WTC11 (cell line): ENCODE data around the gene SLC46A1. TPM values are rescaled to one million over a fixed set of nuclear protein-coding genes. Genes with fewer than 3 reads are reported as not detected.

Source experiments
- ATAC-seq: fragments of 200-7000 bp; cut with Tn5 transposase; 2 replicates; pipeline ENCODE4 v1.10.0; 2021; ENCODE audit warnings: mild to moderate bottlenecking, moderate library complexity
- CTCF ChIA-PET: fragments of 300-600 bp; sonication (Branson Sonifier 250); formaldehyde crosslinking; loops from one replicate; lab custom pipeline; 2021; ENCODE audit warnings: antibody characterized with exemption; lab: Charles Lee
- POLR2A ChIA-PET: fragments of 350-600 bp; sonication (Branson Sonifier 250); formaldehyde crosslinking; loops from one replicate; lab custom pipeline; 2021; ENCODE audit warnings: antibody characterized with exemption; lab: Charles Lee
- DNase-seq: peaks from one replicate; pipeline ENCODE4 v3.0.0; 2021; ENCODE audit warnings: low spot score
- H3K27ac Mint-ChIP-seq: 2 replicates; pipeline ENCODE4 v1.8.0; 2021; ENCODE audit warnings: mixed read lengths
- H3K27me3 Mint-ChIP-seq: 2 replicates; pipeline ENCODE4 v1.8.0; 2021; ENCODE audit warnings: low read depth, mild to moderate bottlenecking, moderate library complexity, mixed read lengths
- H3K36me3 Mint-ChIP-seq: 2 replicates; pipeline ENCODE4 v1.8.0; 2021; ENCODE audit warnings: mixed read lengths
- H3K4me1 Mint-ChIP-seq: 2 replicates; pipeline ENCODE4 v1.8.0; 2022; ENCODE audit warnings: mixed read lengths
- H3K4me3 Mint-ChIP-seq: 2 replicates; pipeline ENCODE4 v1.8.0; 2021; ENCODE audit warnings: mild to moderate bottlenecking, moderate library complexity, mixed read lengths
- H3K9me3 Mint-ChIP-seq: 2 replicates; pipeline ENCODE4 v1.8.0; 2021; ENCODE audit warnings: mixed read lengths
- ATF1 ChIP-seq: sonication (generic); formaldehyde crosslinking; IDR thresholded peaks from 2 replicates; pipeline ENCODE4 v1.8.1; 2023; ENCODE audit warnings: mild to moderate bottlenecking, moderate library complexity, missing genetic modification reagents
- EMX1 ChIP-seq: fragments of 250-450 bp; sonication (Bioruptor Pico); IDR thresholded peaks from 2 replicates; pipeline ENCODE4 v1.8.0; 2021; ENCODE audit warnings: mild to moderate bottlenecking
- FOXK1 ChIP-seq: sonication (generic); formaldehyde crosslinking; IDR thresholded peaks from 2 replicates; pipeline ENCODE4 v1.8.0; 2022; ENCODE audit warnings: mild to moderate bottlenecking, moderate library complexity, missing genetic modification reagents
- HMGA2 ChIP-seq: fragments of 250-450 bp; sonication (Bioruptor Pico); IDR thresholded peaks from 2 replicates; pipeline ENCODE4 v1.4.0; 2021; ENCODE audit warnings: mild to moderate bottlenecking, moderate library complexity
- MYBL2 ChIP-seq: sonication (generic); formaldehyde crosslinking; IDR thresholded peaks from 2 replicates; pipeline ENCODE4 v1.8.1; 2023; ENCODE audit warnings: mild to moderate bottlenecking, moderate library complexity, missing genetic modification reagents
- NR1H2 ChIP-seq: sonication (generic); formaldehyde crosslinking; IDR thresholded peaks from 2 replicates; pipeline ENCODE4 v1.9.0; 2021; ENCODE audit warnings: mild to moderate bottlenecking, moderate library complexity, missing genetic modification reagents
- OVOL2 ChIP-seq: fragments of 250-450 bp; sonication (Bioruptor Pico); IDR thresholded peaks from 2 replicates; pipeline ENCODE4 v1.9.0; 2021; ENCODE audit warnings: mild to moderate bottlenecking, borderline replicate concordance
- SMAD4 ChIP-seq: sonication (generic); formaldehyde crosslinking; IDR thresholded peaks from 2 replicates; pipeline ENCODE4 v1.8.0; 2022; ENCODE audit warnings: mild to moderate bottlenecking, missing genetic modification reagents
- SOX15 ChIP-seq: fragments of 250-450 bp; sonication (Bioruptor Pico); IDR thresholded peaks from 2 replicates; pipeline ENCODE4 v1.9.0; 2021; ENCODE audit warnings: mild to moderate bottlenecking
- TCF7 ChIP-seq: sonication (generic); formaldehyde crosslinking; IDR thresholded peaks from 2 replicates; pipeline ENCODE4 v1.8.0; 2022; ENCODE audit warnings: mild to moderate bottlenecking, low read depth, missing genetic modification reagents, moderate library complexity
- TP53 ChIP-seq: sonication (generic); formaldehyde crosslinking; IDR thresholded peaks from 2 replicates; pipeline ENCODE4 v1.8.1; 2023; ENCODE audit warnings: mild to moderate bottlenecking, missing genetic modification reagents
- ZNF396 ChIP-seq: fragments of 250-450 bp; sonication (Bioruptor Pico); IDR thresholded peaks from 2 replicates; pipeline ENCODE4 v1.8.0; 2021; ENCODE audit warnings: mild to moderate bottlenecking, moderate library complexity, borderline replicate concordance
- total RNA-seq: library from RNA; stranded (reverse); gene quantifications from 3 replicates; pipeline ENCODE4 v1.2.3, GENCODE V29; 2021
- TF ChIP-seq, protein P1 (sequence below): sonication (generic); formaldehyde crosslinking; IDR thresholded peaks from 2 replicates; pipeline ENCODE4 v1.8.1; 2022; ENCODE audit warnings: mild to moderate bottlenecking, missing genetic modification reagents, moderate library complexity, borderline replicate concordance
- TF ChIP-seq, protein P2 (sequence below): sonication (generic); formaldehyde crosslinking; IDR thresholded peaks from 2 replicates; pipeline ENCODE4 v1.8.0; 2022; ENCODE audit warnings: missing genetic modification reagents
- TF ChIP-seq, protein P3 (sequence below): fragments of 250-450 bp; sonication (Bioruptor Pico); IDR thresholded peaks from 2 replicates; pipeline ENCODE4 v1.9.0; 2021; ENCODE audit warnings: mild to moderate bottlenecking, borderline replicate concordance
- TF ChIP-seq, protein P4 (sequence below): fragments of 250-450 bp; sonication (Bioruptor Pico); IDR thresholded peaks from 2 replicates; pipeline ENCODE4 v2.1.2; 2022; ENCODE audit warnings: mild to moderate bottlenecking, moderate library complexity
- TF ChIP-seq, protein P5 (sequence below): sonication (generic); formaldehyde crosslinking; IDR thresholded peaks from 2 replicates; pipeline ENCODE4 v1.8.1; 2022; ENCODE audit warnings: low read depth, missing genetic modification reagents, borderline replicate concordance

SLC46A1 gene
- total RNA-seq, 1 experiment from 2014 or later = 6.7 TPM

DNA sequence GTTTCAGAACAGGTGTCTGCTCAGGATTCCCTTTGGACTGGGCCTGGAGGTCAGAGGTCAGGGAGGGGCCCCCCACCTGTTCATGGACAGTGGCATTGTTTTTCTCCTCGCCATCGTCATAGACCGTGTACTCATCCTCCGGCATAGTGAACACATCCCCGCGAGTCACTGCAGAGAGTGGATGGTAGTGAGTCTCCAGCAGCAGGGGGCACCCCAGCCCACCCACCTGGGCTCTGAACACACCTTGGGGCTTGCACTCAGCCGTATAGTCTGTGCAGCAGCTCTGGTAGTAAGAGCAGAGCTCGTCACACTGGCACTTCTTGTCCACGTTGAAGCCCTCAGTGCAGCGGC, 36.4 kb downstream of the SLC46A1 start:
- no peaks in the 10 kb centered on the region for H3K36me3 Mint-ChIP-seq
- CTCF ChIA-PET = interaction anchor here (0.6 to 2.4 kb wide), 7 partner anchors 11 to 51 kb away, joined by 3 to 19 read pairs (median 6); partner anchors contain the start of genes IFT20, POLDIP2, SLC46A1 and TNFAIP1
- H3K4me3 Mint-ChIP-seq = no peak overlapping the region
- POLR2A ChIA-PET = interaction anchor here (0.6 kb wide), 1 partner anchor 10 kb away, joined by 7 read pairs; no protein-coding TSS in a partner anchor
- no peak overlapping the region for H3K27ac Mint-ChIP-seq
- ATAC-seq = no peak
- TF ChIP-seq, protein P1, sequence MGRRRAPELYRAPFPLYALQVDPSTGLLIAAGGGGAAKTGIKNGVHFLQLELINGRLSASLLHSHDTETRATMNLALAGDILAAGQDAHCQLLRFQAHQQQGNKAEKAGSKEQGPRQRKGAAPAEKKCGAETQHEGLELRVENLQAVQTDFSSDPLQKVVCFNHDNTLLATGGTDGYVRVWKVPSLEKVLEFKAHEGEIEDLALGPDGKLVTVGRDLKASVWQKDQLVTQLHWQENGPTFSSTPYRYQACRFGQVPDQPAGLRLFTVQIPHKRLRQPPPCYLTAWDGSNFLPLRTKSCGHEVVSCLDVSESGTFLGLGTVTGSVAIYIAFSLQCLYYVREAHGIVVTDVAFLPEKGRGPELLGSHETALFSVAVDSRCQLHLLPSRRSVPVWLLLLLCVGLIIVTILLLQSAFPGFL (CRISPR knock-in tag) = no peak
- TF ChIP-seq EMX1 (CRISPR knock-in tag) (no peak), FOXK1 (CRISPR knock-in tag) (no peak), SMAD4 (CRISPR knock-in tag) (no peak), ZNF396 (CRISPR knock-in tag) (no peak)
- TF ChIP-seq, protein P2, sequence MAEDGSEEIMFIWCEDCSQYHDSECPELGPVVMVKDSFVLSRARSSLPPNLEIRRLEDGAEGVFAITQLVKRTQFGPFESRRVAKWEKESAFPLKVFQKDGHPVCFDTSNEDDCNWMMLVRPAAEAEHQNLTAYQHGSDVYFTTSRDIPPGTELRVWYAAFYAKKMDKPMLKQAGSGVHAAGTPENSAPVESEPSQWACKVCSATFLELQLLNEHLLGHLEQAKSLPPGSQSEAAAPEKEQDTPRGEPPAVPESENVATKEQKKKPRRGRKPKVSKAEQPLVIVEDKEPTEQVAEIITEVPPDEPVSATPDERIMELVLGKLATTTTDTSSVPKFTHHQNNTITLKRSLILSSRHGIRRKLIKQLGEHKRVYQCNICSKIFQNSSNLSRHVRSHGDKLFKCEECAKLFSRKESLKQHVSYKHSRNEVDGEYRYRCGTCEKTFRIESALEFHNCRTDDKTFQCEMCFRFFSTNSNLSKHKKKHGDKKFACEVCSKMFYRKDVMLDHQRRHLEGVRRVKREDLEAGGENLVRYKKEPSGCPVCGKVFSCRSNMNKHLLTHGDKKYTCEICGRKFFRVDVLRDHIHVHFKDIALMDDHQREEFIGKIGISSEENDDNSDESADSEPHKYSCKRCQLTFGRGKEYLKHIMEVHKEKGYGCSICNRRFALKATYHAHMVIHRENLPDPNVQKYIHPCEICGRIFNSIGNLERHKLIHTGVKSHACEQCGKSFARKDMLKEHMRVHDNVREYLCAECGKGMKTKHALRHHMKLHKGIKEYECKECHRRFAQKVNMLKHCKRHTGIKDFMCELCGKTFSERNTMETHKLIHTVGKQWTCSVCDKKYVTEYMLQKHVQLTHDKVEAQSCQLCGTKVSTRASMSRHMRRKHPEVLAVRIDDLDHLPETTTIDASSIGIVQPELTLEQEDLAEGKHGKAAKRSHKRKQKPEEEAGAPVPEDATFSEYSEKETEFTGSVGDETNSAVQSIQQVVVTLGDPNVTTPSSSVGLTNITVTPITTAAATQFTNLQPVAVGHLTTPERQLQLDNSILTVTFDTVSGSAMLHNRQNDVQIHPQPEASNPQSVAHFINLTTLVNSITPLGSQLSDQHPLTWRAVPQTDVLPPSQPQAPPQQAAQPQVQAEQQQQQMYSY = no peak
- TF ChIP-seq, protein P3, sequence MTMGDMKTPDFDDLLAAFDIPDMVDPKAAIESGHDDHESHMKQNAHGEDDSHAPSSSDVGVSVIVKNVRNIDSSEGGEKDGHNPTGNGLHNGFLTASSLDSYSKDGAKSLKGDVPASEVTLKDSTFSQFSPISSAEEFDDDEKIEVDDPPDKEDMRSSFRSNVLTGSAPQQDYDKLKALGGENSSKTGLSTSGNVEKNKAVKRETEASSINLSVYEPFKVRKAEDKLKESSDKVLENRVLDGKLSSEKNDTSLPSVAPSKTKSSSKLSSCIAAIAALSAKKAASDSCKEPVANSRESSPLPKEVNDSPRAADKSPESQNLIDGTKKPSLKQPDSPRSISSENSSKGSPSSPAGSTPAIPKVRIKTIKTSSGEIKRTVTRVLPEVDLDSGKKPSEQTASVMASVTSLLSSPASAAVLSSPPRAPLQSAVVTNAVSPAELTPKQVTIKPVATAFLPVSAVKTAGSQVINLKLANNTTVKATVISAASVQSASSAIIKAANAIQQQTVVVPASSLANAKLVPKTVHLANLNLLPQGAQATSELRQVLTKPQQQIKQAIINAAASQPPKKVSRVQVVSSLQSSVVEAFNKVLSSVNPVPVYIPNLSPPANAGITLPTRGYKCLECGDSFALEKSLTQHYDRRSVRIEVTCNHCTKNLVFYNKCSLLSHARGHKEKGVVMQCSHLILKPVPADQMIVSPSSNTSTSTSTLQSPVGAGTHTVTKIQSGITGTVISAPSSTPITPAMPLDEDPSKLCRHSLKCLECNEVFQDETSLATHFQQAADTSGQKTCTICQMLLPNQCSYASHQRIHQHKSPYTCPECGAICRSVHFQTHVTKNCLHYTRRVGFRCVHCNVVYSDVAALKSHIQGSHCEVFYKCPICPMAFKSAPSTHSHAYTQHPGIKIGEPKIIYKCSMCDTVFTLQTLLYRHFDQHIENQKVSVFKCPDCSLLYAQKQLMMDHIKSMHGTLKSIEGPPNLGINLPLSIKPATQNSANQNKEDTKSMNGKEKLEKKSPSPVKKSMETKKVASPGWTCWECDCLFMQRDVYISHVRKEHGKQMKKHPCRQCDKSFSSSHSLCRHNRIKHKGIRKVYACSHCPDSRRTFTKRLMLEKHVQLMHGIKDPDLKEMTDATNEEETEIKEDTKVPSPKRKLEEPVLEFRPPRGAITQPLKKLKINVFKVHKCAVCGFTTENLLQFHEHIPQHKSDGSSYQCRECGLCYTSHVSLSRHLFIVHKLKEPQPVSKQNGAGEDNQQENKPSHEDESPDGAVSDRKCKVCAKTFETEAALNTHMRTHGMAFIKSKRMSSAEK = no peak
- TF ChIP-seq, protein P4, sequence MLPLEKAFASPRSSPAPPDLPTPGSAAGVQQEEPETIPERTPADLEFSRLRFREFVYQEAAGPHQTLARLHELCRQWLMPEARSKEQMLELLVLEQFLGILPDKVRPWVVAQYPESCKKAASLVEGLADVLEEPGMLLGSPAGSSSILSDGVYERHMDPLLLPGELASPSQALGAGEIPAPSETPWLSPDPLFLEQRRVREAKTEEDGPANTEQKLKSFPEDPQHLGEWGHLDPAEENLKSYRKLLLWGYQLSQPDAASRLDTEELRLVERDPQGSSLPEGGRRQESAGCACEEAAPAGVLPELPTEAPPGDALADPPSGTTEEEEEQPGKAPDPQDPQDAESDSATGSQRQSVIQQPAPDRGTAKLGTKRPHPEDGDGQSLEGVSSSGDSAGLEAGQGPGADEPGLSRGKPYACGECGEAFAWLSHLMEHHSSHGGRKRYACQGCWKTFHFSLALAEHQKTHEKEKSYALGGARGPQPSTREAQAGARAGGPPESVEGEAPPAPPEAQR = no peak
- H3K9me3 Mint-ChIP-seq = no peaks in the 10 kb centered on the region
- DNase-seq = no peak
- peaks cover 33% of the 10 kb centered on the region for H3K27me3 Mint-ChIP-seq
- peaks cover 21% of the 10 kb centered on the region for H3K4me1 Mint-ChIP-seq

DNA sequence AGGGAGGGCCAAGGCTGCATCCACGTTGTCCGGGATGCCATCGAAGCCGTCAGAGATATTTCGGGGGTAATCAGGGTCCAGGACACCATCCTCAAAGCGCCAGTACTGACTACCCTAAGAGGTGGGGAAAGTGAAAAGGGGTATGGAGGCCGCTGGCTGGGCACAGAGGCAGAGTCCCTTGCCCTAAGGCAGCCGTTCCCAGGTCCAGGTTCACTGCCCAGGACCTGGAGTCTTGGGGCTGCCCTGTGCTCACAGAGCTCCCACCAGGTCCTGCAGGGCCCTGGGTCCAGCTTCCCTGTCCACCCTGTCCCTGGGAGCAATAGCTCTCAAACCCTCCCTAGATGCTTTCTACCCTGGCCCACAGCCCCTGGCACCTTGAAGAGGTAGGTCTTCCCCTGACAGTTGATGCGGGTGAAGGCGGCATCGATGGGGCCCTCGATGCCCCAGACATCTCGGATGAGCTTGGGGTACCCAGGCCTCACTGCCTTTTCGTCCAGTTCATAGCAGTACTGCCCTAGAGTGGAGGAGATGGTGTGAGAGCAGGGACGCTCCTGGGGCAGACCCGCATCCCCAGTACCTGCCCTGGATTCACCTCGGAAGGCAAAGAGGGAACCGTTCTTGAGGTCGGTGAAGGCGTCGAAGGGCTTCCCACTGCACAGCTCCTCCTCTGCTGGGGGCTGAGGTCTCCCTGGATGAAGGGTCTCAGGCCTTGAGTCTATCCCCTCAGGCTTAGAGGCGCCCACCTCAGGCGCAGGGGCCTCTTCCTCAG, 36.9 kb downstream of the SLC46A1 start:
- peaks cover 27% of the 10 kb centered on the region for H3K27me3 Mint-ChIP-seq
- ATAC-seq (no peak), DNase-seq (no peak)
- CTCF ChIA-PET = interaction anchor here (1.2 to 2.3 kb wide), 2 partner anchors 33 to 48 kb away, joined by 4 to 19 read pairs; no protein-coding TSS in a partner anchor
- no peak overlapping the region for H3K27ac Mint-ChIP-seq
- no peaks in the 10 kb centered on the region for H3K36me3 Mint-ChIP-seq
- no peak overlapping the region for H3K4me3 Mint-ChIP-seq
- H3K4me1 Mint-ChIP-seq = peaks cover 21% of the 10 kb centered on the region
- no peaks in the 10 kb centered on the region for H3K9me3 Mint-ChIP-seq
- POLR2A ChIA-PET = no interaction called here
- TF ChIP-seq, protein P2 = no peak
- TF ChIP-seq TCF7 (CRISPR knock-in tag) = no peak
- TF ChIP-seq, protein P5, sequence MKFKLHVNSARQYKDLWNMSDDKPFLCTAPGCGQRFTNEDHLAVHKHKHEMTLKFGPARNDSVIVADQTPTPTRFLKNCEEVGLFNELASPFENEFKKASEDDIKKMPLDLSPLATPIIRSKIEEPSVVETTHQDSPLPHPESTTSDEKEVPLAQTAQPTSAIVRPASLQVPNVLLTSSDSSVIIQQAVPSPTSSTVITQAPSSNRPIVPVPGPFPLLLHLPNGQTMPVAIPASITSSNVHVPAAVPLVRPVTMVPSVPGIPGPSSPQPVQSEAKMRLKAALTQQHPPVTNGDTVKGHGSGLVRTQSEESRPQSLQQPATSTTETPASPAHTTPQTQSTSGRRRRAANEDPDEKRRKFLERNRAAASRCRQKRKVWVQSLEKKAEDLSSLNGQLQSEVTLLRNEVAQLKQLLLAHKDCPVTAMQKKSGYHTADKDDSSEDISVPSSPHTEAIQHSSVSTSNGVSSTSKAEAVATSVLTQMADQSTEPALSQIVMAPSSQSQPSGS (CRISPR knock-in tag) = no peak
- no peak for TF ChIP-seq OVOL2 (CRISPR knock-in tag)
- no peak for TF ChIP-seq NR1H2
- TF ChIP-seq ATF1 (CRISPR knock-in tag) = no peak
- no peak for TF ChIP-seq TP53 (CRISPR knock-in tag)
- no peak for TF ChIP-seq SOX15 (CRISPR knock-in tag)
- no peak for TF ChIP-seq HMGA2
- no peak for TF ChIP-seq MYBL2 (CRISPR knock-in tag)
